HCT116 (cell line): ENCODE data around the gene NR2F1-AS1. TPM values are rescaled to one million over a fixed set of nuclear protein-coding genes. Genes with fewer than 3 reads are reported as not detected.

Experiments
- ATAC-seq: fragments of 200-7000 bp; cut with Tn5 transposase; 2 replicates; pipeline ENCODE4 v1.9.1; 2020; ENCODE audit warnings: mild to moderate bottlenecking, moderate library complexity
- BruUV-seq: library from RNA; stranded (reverse); fragments of 400-500 nt; replicated peaks from 2 replicates; lab custom pipeline; 2021; lab: Mats Ljungman, UMichigan
- CTCF ChIA-PET: fragments of 300-600 bp; sonication (Branson Sonifier 250); formaldehyde crosslinking; loops from one replicate; lab custom pipeline; 2021; ENCODE audit warnings: antibody characterized with exemption; lab: Charles Lee
- POLR2A ChIA-PET: fragments of 300-600, 350-600 bp; sonication (Branson Sonifier 250); formaldehyde crosslinking; loops from one replicate; lab custom pipeline; 2021; ENCODE audit warnings: antibody characterized with exemption; lab: Charles Lee
- RAD21 ChIA-PET, 2 experiments: fragments of 300-600 bp; sonication (Branson Sonifier 250); formaldehyde crosslinking; loops; one replicate each; lab custom pipeline; 2023; ENCODE audit warnings: low total read pairs in 2 of 2; ENCODE audit not compliant: uncharacterized antibody in 2 of 2, unreplicated experiment in 2 of 2, low non-redundant PET in 1 of 2; lab: Charles Lee
- DNase-seq: peaks from one replicate; pipeline ENCODE4 v3.0.0-alpha.2; 2010; ENCODE audit warnings: low read depth, low spot score
- H2AFZ ChIP-seq: fragments of 200-600 bp; shearing (Covaris generic), sonication (generic); 2 replicates; pipeline ENCODE4 v1.6.1; 2017; ENCODE audit warnings: low read depth, mixed run types, mixed read lengths, antibody characterized with exemption, low read length; ENCODE audit not compliant: poor library complexity, severe bottlenecking
- H3K27ac ChIP-seq: 2 replicates; pipeline ENCODE4 v1.5.1; 2012; ENCODE audit warnings: low read depth, low read length
- H3K27me3 ChIP-seq: fragments of 200-600 bp; sonication (generic); 2 replicates; pipeline ENCODE4 v1.6.1; 2016; ENCODE audit warnings: mixed run types, low read length, mixed read lengths; ENCODE audit not compliant: insufficient read depth
- H3K36me3 ChIP-seq, 2 experiments: fragments of 200-500 bp in 1 of 2; fragments of 200-600 bp in 1 of 2; sonication (Bioruptor generic) in 1 of 2; sonication (generic) in 1 of 2; 2 replicates each; pipeline versions ENCODE4 v1.5.1 to v1.6.1; 2014 to 2016; ENCODE audit warnings: low read length in 2 of 2, inconsistent platforms in 1 of 2, mixed read lengths in 1 of 2, mixed run types in 1 of 2; ENCODE audit not compliant: insufficient read depth in 2 of 2, control insufficient read depth in 1 of 2
- H3K4me1 ChIP-seq, 2 experiments: fragments of 200-600 bp in 1 of 2; sonication (generic) in 1 of 2; 2 replicates each; pipeline versions ENCODE4 v1.5.1 to v1.6.1; 2012 to 2017; ENCODE audit warnings: low read length in 2 of 2, inconsistent platforms in 1 of 2, mild to moderate bottlenecking in 1 of 2, mixed read lengths in 1 of 2, mixed run types in 1 of 2, moderate library complexity in 1 of 2; ENCODE audit not compliant: insufficient read depth in 2 of 2, control insufficient read depth in 1 of 2
- H3K4me2 ChIP-seq: fragments of 200-600 bp; sonication (generic); 2 replicates; pipeline ENCODE4 v1.6.1; 2017; ENCODE audit warnings: mixed run types, low read length, mixed read lengths
- H3K4me3 ChIP-seq, 2 experiments: fragments of 200-600 bp in 1 of 2; sonication (generic) in 1 of 2; replicated peaks in 1 of 2; 2 replicates each; pipeline ENCODE4 v1.5.1; 2011 to 2016; ENCODE audit warnings: low read length in 2 of 2, control low read depth in 1 of 2, low read depth in 1 of 2, mild to moderate bottlenecking in 1 of 2, mixed read lengths in 1 of 2, mixed run types in 1 of 2
- H3K79me2 ChIP-seq: fragments of 200-600 bp; sonication (generic); 2 replicates; pipeline ENCODE4 v1.6.1; 2017; ENCODE audit warnings: mild to moderate bottlenecking, mixed run types, low read length, moderate library complexity, mixed read lengths; ENCODE audit not compliant: insufficient read depth
- H3K9ac ChIP-seq: fragments of 200-600 bp; sonication (generic); 2 replicates; pipeline ENCODE4 v1.6.1; 2016; ENCODE audit warnings: low read length, mixed read lengths
- H3K9me2 ChIP-seq: fragments of 200-600 bp; sonication (generic), shearing (Covaris generic); 2 replicates; pipeline ENCODE4 v1.6.1; 2017; ENCODE audit warnings: mixed run types, mild to moderate bottlenecking, moderate library complexity; ENCODE audit not compliant: insufficient read depth
- H3K9me3 ChIP-seq, 2 experiments: fragments of 200-500 bp in 1 of 2; fragments of 200-600 bp in 1 of 2; sonication (Bioruptor generic) in 1 of 2; sonication (generic) in 1 of 2; 2 replicates each; pipeline ENCODE4 v1.6.1; 2014 to 2017; ENCODE audit warnings: low read length in 2 of 2, mixed read lengths in 2 of 2, inconsistent platforms in 1 of 2, low read depth in 1 of 2, mild to moderate bottlenecking in 1 of 2, mixed run types in 1 of 2, moderate library complexity in 1 of 2; ENCODE audit not compliant: control insufficient read depth in 1 of 2, insufficient read depth in 1 of 2
- H4K20me1 ChIP-seq: fragments of 200-600 bp; sonication (generic), shearing (Covaris generic); 2 replicates; pipeline ENCODE4 v1.6.1; 2017; ENCODE audit warnings: mixed run types, mild to moderate bottlenecking, moderate library complexity; ENCODE audit not compliant: insufficient read depth
- CBX3 ChIP-seq: IDR thresholded peaks from 2 replicates; pipeline ENCODE4 v1.6.1; 2012; ENCODE audit warnings: low read depth
- CEBPB ChIP-seq: IDR thresholded peaks from 2 replicates; pipeline ENCODE4 v1.6.1; 2012; ENCODE audit warnings: low read depth
- EGR1 ChIP-seq: IDR thresholded peaks from 2 replicates; pipeline ENCODE4 v1.6.1; 2012; ENCODE audit warnings: low read depth
- ELF1 ChIP-seq: IDR thresholded peaks from 2 replicates; pipeline ENCODE4 v1.6.1; 2012; ENCODE audit warnings: low read depth, borderline replicate concordance
- EZH2 ChIP-seq: fragments of 200-600 bp; sonication (generic); IDR thresholded peaks from 2 replicates; pipeline ENCODE4 v1.6.1; 2017; ENCODE audit warnings: antibody characterized with exemption, mixed run types
- EZH2phosphoT487 ChIP-seq: fragments of 200-600 bp; IDR thresholded peaks from 2 replicates; pipeline ENCODE4 v1.6.1; 2018; ENCODE audit warnings: antibody characterized with exemption, borderline replicate concordance
- FOSL1 ChIP-seq: IDR thresholded peaks from 2 replicates; pipeline ENCODE4 v1.6.1; 2012; ENCODE audit warnings: low read depth
- JUND ChIP-seq: IDR thresholded peaks from 2 replicates; pipeline ENCODE4 v1.6.1; 2012
- POLR2A ChIP-seq: IDR thresholded peaks from 2 replicates; pipeline ENCODE4 v1.7.0; 2011; ENCODE audit warnings: borderline replicate concordance; ENCODE audit not compliant: insufficient read depth, insufficient read length; ENCODE audit errors: extremely low read depth
- POLR2AphosphoS5 ChIP-seq: IDR thresholded peaks from 2 replicates; pipeline ENCODE4 v1.6.1; 2011; ENCODE audit warnings: mild to moderate bottlenecking, low read depth, low read length, moderate library complexity
- SIN3A ChIP-seq: IDR thresholded peaks from 2 replicates; pipeline ENCODE4 v1.6.1; 2012; ENCODE audit warnings: low read depth
- SRF ChIP-seq: IDR thresholded peaks from 2 replicates; pipeline ENCODE4 v1.6.1; 2012; ENCODE audit warnings: low read depth
- TCF7L2 ChIP-seq: IDR thresholded peaks from 2 replicates; pipeline ENCODE4 v1.7.0; 2011; ENCODE audit warnings: borderline replicate concordance, inconsistent platforms; ENCODE audit not compliant: insufficient read depth, insufficient read length; ENCODE audit errors: extremely low read depth
- YY1 ChIP-seq: IDR thresholded peaks from 2 replicates; pipeline ENCODE4 v1.6.1; 2011; ENCODE audit warnings: low read length, low read depth, moderate library complexity, mild to moderate bottlenecking; ENCODE audit not compliant: insufficient replicate concordance; ENCODE audit errors: extremely low read depth
- ZFX ChIP-seq: fragments of 450-650 bp; IDR thresholded peaks from 2 replicates; pipeline ENCODE4 v1.6.1; 2017
- ZNF274 ChIP-seq: fragments of 200-500 bp; sonication (Bioruptor generic); IDR thresholded peaks from 2 replicates; pipeline ENCODE4 v1.6.1; 2014; ENCODE audit warnings: mild to moderate bottlenecking, low read depth, low read length, inconsistent platforms
- intact Hi-C: fragments of 100-400 bp; cut with micrococcal nuclease; formaldehyde crosslinking; loops from 2 replicates; pipeline ENCODE4 v1.10.0; 2022
- total RNA-seq: library from RNA; stranded (reverse); gene quantifications from one replicate; pipeline ENCODE4 v1.2.1, GENCODE V29; 2021; ENCODE audit not compliant: unreplicated experiment
- TF ChIP-seq, protein P1 (sequence below): IDR thresholded peaks from 2 replicates; pipeline ENCODE4 v1.6.1; 2012; ENCODE audit warnings: low read depth
- TF ChIP-seq, protein P2 (sequence below): IDR thresholded peaks from 2 replicates; pipeline ENCODE4 v1.6.1; 2011; ENCODE audit warnings: mild to moderate bottlenecking, low read length, moderate library complexity; ENCODE audit not compliant: insufficient replicate concordance; ENCODE audit errors: extremely low read depth
- TF ChIP-seq, protein P3 (sequence below): IDR thresholded peaks from 2 replicates; pipeline ENCODE4 v1.6.1; 2012

Gene NR2F1-AS1
- total RNA-seq, 1 experiment from 2014 or later, result 20.1 TPM

DNA sequence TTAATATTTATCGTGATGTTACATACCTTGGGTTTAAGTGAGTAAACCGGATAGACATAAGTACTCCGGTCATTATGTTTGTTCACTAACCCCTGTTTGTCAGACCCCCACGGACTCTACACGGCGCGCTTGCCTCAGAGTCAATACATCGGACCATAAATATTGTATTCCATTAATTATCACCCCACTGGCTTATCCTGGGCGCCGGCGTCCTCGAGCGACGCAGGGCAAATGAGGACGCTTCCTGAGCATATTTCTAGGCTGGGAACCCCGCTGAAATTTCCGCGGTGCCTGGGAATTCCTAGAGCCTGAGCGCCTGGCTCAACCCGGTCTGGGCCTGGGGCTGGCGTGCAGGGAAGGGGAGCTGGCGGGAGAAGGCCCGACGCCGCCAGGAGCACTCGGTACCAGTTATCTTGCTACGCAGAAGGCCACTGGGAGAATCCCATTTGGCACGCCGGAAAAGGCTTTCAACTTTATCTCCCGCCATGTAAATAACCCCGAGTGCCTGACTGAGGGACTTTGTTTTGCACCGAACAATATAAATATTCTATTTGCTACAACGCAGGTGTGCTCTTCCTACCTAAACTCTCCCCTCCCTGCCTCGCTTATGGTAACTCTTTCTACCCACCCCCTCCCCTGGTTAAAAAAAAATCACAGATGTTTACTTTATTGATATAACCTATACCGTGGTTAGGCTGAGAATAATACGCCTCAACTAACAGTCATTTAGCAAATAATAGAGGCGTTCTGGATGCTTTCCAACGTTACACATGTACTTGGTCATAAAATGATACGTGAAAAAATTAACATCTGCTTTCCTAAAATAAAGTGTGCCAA is 21.4 kb upstream of the NR2F1-AS1 start:
- H3K79me2 ChIP-seq, result no peaks in the 10 kb centered on the region
- BruUV-seq, result no TSS peak
- H3K4me2 ChIP-seq, result no peak overlapping the region
- no peak for DNase-seq
- ChIA-PET POLR2A (no interaction called here), CTCF (no interaction called here), RAD21 (interaction anchor here in 1 of 2 experiments (0.6 kb wide), 1 partner anchor 20 kb away, joined by 3 read pairs; the partner anchor contains the start of gene NR2F1)
- no peak for ATAC-seq
- intact Hi-C loops, result loop anchor here (10.0 kb wide), 2 partner anchors 292 to 1252 kb away; no protein-coding TSS in a partner anchor
- no peaks in the 10 kb centered on the region for H3K9me3 ChIP-seq
- no peak overlapping the region for H3K4me3 ChIP-seq
- no peaks in the 10 kb centered on the region for H3K9me2 ChIP-seq
- no peaks in the 10 kb centered on the region for H4K20me1 ChIP-seq
- H2AFZ ChIP-seq, result no peak overlapping the region
- H3K4me1 ChIP-seq, result peaks cover 7 to 17% of the 10 kb centered on the region in 2 experiments
- H3K9ac ChIP-seq, result no peak overlapping the region
- H3K36me3 ChIP-seq, result no peaks in the 10 kb centered on the region
- TF ChIP-seq, protein P1, sequence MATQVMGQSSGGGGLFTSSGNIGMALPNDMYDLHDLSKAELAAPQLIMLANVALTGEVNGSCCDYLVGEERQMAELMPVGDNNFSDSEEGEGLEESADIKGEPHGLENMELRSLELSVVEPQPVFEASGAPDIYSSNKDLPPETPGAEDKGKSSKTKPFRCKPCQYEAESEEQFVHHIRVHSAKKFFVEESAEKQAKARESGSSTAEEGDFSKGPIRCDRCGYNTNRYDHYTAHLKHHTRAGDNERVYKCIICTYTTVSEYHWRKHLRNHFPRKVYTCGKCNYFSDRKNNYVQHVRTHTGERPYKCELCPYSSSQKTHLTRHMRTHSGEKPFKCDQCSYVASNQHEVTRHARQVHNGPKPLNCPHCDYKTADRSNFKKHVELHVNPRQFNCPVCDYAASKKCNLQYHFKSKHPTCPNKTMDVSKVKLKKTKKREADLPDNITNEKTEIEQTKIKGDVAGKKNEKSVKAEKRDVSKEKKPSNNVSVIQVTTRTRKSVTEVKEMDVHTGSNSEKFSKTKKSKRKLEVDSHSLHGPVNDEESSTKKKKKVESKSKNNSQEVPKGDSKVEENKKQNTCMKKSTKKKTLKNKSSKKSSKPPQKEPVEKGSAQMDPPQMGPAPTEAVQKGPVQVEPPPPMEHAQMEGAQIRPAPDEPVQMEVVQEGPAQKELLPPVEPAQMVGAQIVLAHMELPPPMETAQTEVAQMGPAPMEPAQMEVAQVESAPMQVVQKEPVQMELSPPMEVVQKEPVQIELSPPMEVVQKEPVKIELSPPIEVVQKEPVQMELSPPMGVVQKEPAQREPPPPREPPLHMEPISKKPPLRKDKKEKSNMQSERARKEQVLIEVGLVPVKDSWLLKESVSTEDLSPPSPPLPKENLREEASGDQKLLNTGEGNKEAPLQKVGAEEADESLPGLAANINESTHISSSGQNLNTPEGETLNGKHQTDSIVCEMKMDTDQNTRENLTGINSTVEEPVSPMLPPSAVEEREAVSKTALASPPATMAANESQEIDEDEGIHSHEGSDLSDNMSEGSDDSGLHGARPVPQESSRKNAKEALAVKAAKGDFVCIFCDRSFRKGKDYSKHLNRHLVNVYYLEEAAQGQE, result no peak
- TF ChIP-seq SRF (no peak), POLR2AphosphoS5 (no peak), POLR2A (no peak), EGR1 (no peak), EZH2phosphoT487 (no peak), FOSL1 (no peak), YY1 (no peak), ZFX (no peak), CEBPB (no peak), CBX3 (no peak), ZNF274 (no peak), TCF7L2 (no peak), EZH2 (no peak), SIN3A (no peak), ELF1 (no peak), JUND (no peak)
- TF ChIP-seq, protein P2, sequence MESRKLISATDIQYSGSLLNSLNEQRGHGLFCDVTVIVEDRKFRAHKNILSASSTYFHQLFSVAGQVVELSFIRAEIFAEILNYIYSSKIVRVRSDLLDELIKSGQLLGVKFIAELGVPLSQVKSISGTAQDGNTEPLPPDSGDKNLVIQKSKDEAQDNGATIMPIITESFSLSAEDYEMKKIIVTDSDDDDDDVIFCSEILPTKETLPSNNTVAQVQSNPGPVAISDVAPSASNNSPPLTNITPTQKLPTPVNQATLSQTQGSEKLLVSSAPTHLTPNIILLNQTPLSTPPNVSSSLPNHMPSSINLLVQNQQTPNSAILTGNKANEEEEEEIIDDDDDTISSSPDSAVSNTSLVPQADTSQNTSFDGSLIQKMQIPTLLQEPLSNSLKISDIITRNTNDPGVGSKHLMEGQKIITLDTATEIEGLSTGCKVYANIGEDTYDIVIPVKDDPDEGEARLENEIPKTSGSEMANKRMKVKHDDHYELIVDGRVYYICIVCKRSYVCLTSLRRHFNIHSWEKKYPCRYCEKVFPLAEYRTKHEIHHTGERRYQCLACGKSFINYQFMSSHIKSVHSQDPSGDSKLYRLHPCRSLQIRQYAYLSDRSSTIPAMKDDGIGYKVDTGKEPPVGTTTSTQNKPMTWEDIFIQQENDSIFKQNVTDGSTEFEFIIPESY, result no peak
- TF ChIP-seq, protein P3, sequence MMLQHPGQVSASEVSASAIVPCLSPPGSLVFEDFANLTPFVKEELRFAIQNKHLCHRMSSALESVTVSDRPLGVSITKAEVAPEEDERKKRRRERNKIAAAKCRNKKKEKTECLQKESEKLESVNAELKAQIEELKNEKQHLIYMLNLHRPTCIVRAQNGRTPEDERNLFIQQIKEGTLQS, result no peak
- no peak overlapping the region for H3K27ac ChIP-seq
- peaks cover 6% of the 10 kb centered on the region; the same call in 1 of the 2 replicates for H3K27me3 ChIP-seq
